ENCODE results near the gene RPL7A.

- no peak for TF ChIP-seq CTCF (IDR thresholded peaks at IDR 0.05; ENCODE audit: insufficient read depth, low read length)
- no peak for TF ChIP-seq SPI1 (IDR thresholded peaks at IDR 0.05; ENCODE audit: borderline replicate concordance, low read depth)
These were observed 49.4 kb downstream of the RPL7A start for GRCh38 chr9:133397370-133397769.
